Mucosa of rectum (tissue), 2 donors: Measurements from ENCODE around the gene PTPN23.
A peak's percentile ranks its signal among the peaks of the same experiment; 100 is the strongest.
"Not testable (repeated sequence)": the region's sequence is repeated elsewhere in the genome, so short reads cannot be mapped to it uniquely, and the experiment has no call there.

Experiments used
- H3K27ac ChIP-seq, 2 donors: one replicate each; pipeline ENCODE4 v1.7.0; 2013; ENCODE audit warnings: inconsistent platforms in 2 of 2, low read depth in 2 of 2, low read length in 2 of 2
- H3K27me3 ChIP-seq, 2 donors: one replicate each; pipeline ENCODE4 v1.7.0; 2013; ENCODE audit warnings: low read length in 2 of 2; ENCODE audit not compliant: control insufficient read depth in 2 of 2, insufficient read depth in 2 of 2
- H3K36me3 ChIP-seq, 2 donors: one replicate each; pipeline ENCODE4 v1.7.0; 2013; ENCODE audit warnings: low read length in 2 of 2; ENCODE audit not compliant: control insufficient read depth in 2 of 2, insufficient read depth in 2 of 2
- H3K4me1 ChIP-seq, 2 donors: one replicate each; pipeline ENCODE4 v1.7.0; 2013; ENCODE audit warnings: low read length in 2 of 2, mild to moderate bottlenecking in 1 of 2; ENCODE audit not compliant: control insufficient read depth in 2 of 2, insufficient read depth in 2 of 2
- H3K4me3 ChIP-seq, 2 donors: one replicate each; pipeline ENCODE4 v1.7.0; 2013; ENCODE audit warnings: low read length in 2 of 2
- H3K9ac ChIP-seq, 2 donors: one replicate each; pipeline ENCODE4 v1.7.0; 2013; ENCODE audit warnings: low read length in 2 of 2, low read depth in 1 of 2, mild to moderate bottlenecking in 1 of 2
- H3K9me3 ChIP-seq, 2 donors: one replicate each; pipeline ENCODE4 v1.7.0; 2013; ENCODE audit warnings: low read length in 2 of 2; ENCODE audit not compliant: control insufficient read depth in 2 of 2
- donor health status: healthy.
- donor health status: Normal muscosa, but diverticular disease.

PTPN23 gene

DNA sequence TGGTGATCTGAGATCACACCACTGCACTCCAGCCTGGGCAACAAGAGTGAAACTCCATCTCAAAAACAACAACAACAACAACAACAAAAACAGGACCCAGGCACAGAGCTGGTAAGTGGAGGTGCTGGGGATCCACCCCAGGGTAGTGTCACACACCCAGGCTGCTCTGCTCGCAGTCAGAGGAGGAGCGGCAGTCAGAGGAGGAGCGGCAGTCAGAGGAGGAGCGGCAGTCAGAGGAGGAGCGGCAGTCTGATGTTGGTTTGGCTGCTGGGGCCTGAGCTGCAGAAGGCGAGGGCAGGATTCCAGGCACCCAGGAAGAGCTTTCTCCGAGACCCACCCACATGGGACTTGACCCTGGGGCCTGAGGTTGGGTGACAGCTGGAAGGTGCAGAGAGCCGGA lies 10.8 kb upstream of the PTPN23 start:
- H3K27ac ChIP-seq, H3K36me3 ChIP-seq, H3K9me3 ChIP-seq, H3K4me3 ChIP-seq, H3K4me1 ChIP-seq, H3K9ac ChIP-seq, H3K27me3 ChIP-seq: not testable (repeated sequence)

DNA sequence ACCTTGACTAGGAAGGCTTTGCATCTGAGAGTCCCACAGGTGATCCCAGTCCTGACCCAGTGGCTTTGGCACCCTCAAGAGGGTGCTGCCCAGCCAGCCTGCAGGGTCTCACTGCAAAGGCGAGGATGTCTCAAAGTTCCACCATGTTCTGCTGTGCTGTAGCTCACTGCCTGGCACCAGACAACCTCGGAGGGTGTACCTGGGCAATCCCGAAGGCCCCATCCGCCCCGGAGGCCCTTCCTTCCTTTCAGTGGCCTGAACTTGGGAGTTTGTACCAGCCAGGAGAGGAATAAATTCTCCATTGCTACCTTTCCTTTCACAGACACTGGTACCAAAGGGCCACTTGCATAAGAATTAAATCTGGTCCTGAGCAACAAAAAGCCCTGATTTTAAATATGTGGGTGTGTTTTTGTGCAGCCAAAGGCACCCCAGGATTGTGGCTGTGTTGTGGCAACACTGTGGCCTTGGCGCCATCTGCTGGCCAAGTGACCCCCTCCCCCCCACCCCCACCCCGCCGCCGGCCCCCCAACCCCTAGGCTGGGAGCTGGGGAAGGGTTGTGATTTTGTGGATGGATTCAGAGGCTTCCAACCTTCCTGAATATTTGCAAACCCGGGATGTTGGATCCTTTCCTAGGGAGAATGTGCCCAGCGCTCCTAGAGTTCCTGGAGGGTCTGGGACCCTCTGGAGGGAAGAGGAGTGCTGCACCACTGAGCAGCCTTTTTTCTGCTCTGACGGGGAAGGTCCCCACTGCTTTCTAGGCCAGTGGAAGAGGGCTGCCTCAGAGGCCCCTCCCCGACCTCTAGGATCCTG lies 9.7 kb upstream of the PTPN23 start:
- Histone ChIP-seq H3K9ac (no peak overlapping the region), H3K27me3 (no peaks in the 10 kb centered on the region), H3K4me3 (no peak overlapping the region), H3K27ac (no peak overlapping the region), H3K36me3 (no peaks in the 10 kb centered on the region), H3K4me1 (no peaks in the 10 kb centered on the region), H3K9me3 (no peaks in the 10 kb centered on the region)

DNA sequence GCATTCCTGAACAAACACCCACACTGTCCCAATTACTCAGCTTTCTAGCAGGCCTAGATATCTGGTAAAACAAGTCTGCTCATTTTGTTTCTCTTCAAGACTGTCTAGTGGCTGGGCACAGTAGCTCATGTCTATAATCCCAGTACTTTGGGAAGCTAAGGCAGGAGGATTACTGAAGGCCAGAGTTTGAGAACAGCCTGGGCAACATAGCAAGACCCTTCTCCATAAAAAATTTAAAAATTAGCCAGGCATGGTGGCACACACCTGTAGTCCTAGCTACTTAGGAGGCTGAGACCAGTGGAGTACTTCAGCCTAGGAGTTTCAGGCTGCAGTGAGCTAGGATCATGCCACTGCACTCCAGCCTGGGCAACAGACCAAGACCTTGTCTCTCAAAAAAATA lies 6.2 kb upstream of the PTPN23 start:
- H3K36me3 ChIP-seq: no peaks in the 10 kb centered on the region
- no peak overlapping the region for H3K27ac ChIP-seq
- H3K4me1 ChIP-seq: peaks cover 1 to 6% of the 10 kb centered on the region in 2 donors
- H3K9me3 ChIP-seq: no peaks in the 10 kb centered on the region
- no peak overlapping the region for H3K4me3 ChIP-seq
- no peaks in the 10 kb centered on the region for H3K27me3 ChIP-seq
- H3K9ac ChIP-seq: no peak overlapping the region

DNA sequence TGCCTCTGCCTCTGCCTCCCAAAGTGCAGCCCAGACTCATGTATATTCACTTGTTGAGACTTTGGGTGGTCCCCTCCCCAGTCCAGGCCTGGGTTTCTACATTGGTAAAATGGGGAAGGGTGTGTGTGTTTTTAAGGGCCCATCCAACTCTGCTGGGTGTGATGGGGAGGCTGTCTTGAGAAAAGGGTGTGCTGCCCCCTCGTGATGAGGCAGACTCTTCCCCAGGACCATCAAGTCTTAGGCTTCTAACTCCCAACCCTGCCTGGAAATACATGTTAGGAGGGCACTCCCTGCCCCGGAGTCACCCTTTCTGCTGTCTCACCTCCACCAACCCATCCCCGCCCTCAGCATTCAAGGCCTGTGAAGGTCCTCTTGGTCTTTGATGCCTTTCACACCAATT lies 4.4 kb upstream of the PTPN23 start:
- Histone ChIP-seq H3K27ac (no peak overlapping the region), H3K9me3 (no peaks in the 10 kb centered on the region), H3K4me1 (peaks cover 8 to 13% of the 10 kb centered on the region in 2 donors)

DNA sequence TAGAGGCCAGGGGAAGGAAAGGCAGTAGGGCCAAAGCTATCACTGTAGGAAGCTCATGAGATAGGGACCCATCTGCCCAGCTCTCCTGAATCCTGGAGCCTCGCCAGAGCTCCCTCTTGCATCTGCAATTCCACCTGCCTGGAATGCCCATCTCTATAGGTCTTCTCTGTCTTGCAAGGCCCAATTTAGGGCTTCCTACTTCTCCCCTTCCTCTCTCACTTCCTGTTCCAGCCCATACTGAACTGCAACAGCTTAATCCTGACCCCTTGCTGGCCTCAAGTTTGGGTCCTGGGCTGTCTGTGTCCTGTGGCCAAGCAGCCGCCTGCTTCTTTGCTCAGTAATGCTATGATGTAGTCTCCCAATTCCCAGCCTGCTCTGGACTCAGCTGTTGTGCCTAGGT lies 3.6 kb upstream of the PTPN23 start:
- Histone ChIP-seq H3K27ac (no peak overlapping the region), H3K27me3 (no peaks in the 10 kb centered on the region), H3K4me3 (no peak overlapping the region), H3K9ac (no peak overlapping the region), H3K36me3 (no peaks in the 10 kb centered on the region), H3K4me1 (peaks cover 15 to 18% of the 10 kb centered on the region in 2 donors), H3K9me3 (no peaks in the 10 kb centered on the region)

More for the DNA sequence above, 4.4 kb upstream of the PTPN23 start:
- no peaks in the 10 kb centered on the region for H3K27me3 ChIP-seq
- no peak overlapping the region for H3K9ac ChIP-seq
- no peaks in the 10 kb centered on the region for H3K36me3 ChIP-seq
- H3K4me3 ChIP-seq: no peak overlapping the region

DNA sequence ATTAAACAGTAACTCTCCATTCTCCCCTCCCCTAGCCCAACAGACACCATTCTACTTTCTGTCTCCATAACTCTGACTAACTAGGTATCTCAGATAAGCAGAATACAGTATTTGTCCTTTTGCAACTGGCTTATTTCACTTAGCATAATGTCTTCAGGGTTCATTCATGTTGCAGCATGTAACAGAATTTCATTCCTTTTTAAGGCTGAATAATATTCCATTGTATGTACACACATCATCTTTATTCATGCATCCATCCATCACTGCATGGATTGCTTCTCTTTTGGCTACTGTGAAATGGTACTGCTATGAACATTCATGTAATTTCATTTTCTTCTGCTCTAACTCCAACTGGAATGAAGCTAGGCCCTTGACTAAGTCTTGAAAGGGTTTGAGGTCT lies 2.0 kb upstream of the PTPN23 start:
- Histone ChIP-seq H3K9me3 (no peaks in the 10 kb centered on the region), H3K27me3 (no peaks in the 10 kb centered on the region), H3K4me3 (no peak overlapping the region), H3K9ac (no peak overlapping the region), H3K36me3 (peaks cover 0 to 3% of the 10 kb centered on the region in 2 donors), H3K4me1 (peaks cover 15 to 18% of the 10 kb centered on the region in 2 donors), H3K27ac (no peak overlapping the region)

DNA sequence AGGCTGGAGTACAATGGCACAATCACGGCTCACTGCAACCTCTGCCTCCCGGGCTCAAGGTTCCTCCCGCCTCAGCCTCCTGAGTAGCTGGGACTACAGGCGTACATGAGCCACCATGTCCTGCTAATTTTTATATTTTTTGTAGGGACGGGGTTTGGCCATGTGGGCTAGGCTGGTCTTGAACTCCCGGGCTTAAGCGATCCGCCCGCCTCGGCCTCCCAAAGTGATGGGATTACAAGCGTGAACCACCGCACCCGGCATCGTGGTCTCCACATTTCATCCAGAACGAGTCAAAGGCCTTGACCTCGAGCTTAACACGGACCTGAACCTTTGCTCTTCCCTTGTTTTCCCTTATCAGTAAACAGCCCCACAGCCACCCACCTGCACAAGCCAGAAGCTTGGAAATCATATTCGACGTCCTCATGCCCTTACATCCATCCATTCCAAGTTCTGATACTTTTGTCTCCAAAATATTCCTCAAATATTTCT lies 1.4 kb upstream of the PTPN23 start:
- Histone ChIP-seq H3K9me3 (no peaks in the 10 kb centered on the region), H3K36me3 (peaks cover 0 to 3% of the 10 kb centered on the region in 2 donors), H3K4me1 (peaks cover 15 to 18% of the 10 kb centered on the region in 2 donors), H3K9ac (peak overlapping the region; percentile 77 to 99), H3K4me3 (peak overlapping the region; percentile 96 to 97), H3K27ac (peak overlapping the region; percentile 98 to 99), H3K27me3 (no peaks in the 10 kb centered on the region)

DNA sequence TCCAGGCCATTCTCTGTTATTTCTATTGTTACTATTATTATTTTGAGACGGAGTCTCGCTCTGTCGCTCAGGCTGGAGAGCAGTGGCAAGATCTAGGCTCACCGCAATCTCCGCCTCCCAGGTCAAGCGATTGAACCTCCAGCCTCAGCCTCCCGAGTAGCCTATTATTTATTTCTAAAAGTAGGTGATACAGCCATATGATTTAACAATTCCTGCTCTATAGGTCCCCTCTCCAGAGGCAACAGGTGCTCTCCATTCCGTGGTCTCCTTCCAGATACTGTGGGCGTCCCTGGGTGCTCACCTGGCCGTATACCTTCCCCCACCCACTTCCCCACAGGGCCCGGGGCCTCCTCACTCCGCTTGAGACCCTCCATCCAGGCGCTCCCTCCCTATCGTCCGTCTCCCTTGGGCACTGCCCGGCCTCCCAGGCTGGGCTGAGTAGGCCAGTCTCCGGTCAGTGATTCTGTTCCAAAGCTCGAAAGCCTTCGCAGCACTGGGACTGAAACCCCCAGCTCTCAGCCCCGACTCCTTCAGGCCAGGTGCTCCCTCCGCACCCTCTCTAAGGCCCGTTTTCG lies 708 bp upstream of the PTPN23 start:
- Histone ChIP-seq H3K4me3 (peak overlapping the region; percentile 96 to 97), H3K9me3 (no peaks in the 10 kb centered on the region), H3K27me3 (no peaks in the 10 kb centered on the region), H3K9ac (peak overlapping the region; percentile 77 to 99), H3K4me1 (peaks cover 15 to 18% of the 10 kb centered on the region in 2 donors), H3K36me3 (peaks cover 0 to 4% of the 10 kb centered on the region in 2 donors), H3K27ac (peak overlapping the region; percentile 98 to 99)

DNA sequence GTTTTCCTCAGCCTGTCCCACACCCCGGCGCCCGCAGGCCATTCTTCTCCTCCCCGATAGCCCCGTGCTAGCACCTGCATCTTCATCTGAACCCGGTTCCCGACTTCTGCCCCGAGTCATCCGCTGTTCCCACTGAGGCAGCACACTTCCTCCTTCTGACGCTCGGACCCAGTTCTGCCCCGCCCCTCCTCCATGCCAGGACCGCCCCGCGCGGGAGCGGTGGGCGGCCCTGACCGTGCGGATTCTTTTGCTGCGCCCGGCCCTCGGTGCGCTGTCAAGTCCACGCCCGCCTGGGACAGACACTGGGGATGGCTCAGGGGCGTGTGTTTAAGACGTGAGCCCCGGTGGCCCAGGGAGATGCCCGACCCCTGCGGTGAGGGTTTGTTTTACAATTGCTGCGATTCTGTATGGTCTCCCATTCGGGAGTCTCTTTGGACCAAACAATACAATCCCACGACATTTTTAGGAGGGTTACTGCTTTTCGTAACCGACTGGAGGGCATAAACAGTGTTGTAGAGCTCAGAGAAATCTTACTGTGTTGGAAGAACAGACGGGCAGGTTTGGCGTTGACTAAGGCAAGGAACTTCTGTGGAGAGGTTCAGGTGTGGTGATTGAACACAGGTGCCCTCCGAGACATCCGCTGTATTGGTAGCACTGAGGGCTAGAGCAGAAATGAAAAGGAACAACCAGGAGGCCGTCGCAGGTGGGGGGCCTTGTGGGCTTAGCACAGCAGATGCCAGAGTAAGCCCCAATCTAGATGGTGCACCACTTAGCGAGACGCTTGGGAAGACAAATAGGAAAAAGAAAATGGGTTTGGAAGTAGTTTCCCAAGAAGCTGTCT lies 716 bp downstream of the PTPN23 start:
- Histone ChIP-seq H3K9ac (peak overlapping the region; percentile 77 to 99), H3K27ac (peak overlapping the region; percentile 98 to 99), H3K9me3 (no peaks in the 10 kb centered on the region), H3K36me3 (peaks cover 0 to 10% of the 10 kb centered on the region in 2 donors), H3K4me3 (peak overlapping the region; percentile 96 to 97), H3K27me3 (no peaks in the 10 kb centered on the region), H3K4me1 (peaks cover 15 to 18% of the 10 kb centered on the region in 2 donors)

DNA sequence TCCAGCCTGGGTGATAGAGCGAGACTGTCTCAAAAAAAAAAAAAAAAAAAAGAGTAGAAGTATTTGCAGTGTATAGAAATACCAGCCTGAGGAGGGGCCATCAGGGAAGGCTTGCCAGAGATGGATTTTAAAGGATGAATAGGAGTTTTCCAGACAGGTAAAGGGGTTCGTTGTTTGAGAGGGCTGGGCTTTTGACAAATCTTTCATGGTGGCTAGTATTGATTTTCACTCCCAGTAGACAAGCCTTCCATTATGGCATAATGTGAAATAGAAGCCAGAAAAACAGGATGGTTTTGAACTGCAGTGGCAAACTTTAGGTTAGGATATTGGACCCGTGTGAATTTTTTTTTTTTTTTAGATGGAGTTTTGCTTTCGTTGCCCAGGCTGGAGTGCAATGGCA lies 3.6 kb downstream of the PTPN23 start:
- Histone ChIP-seq H3K27me3 (no peaks in the 10 kb centered on the region), H3K9me3 (no peaks in the 10 kb centered on the region), H3K27ac (no peak overlapping the region), H3K9ac (no peak overlapping the region), H3K4me3 (no peak overlapping the region), H3K36me3 (peaks cover 0 to 25% of the 10 kb centered on the region in 2 donors), H3K4me1 (peaks cover 11 to 18% of the 10 kb centered on the region in 2 donors)
